SU-DHL-6 (cell line): ENCODE data around the gene TRPV4.

Experiments used
- H2AFZ ChIP-seq: fragments of 200-600 bp; sonication (generic); 2 replicates; pipeline ENCODE4 v1.6.1; 2014; ENCODE audit warnings: low read depth, mild to moderate bottlenecking, moderate library complexity, mixed read lengths, antibody characterized with exemption, low read length; ENCODE audit not compliant: severe bottlenecking
- H3F3A ChIP-seq: fragments of 200-600 bp; shearing (Covaris generic); 2 replicates; pipeline ENCODE4 v1.6.0; 2016; ENCODE audit warnings: antibody characterized with exemption, mild to moderate bottlenecking; ENCODE audit not compliant: insufficient read depth
- H3K27ac ChIP-seq: fragments of 200-600 bp; sonication (generic); 2 replicates; pipeline ENCODE4 v1.5.1; 2016; ENCODE audit warnings: low read depth, mild to moderate bottlenecking, low read length, moderate library complexity, mixed read lengths
- H3K27me3 ChIP-seq: fragments of 200-600 bp; sonication (generic), shearing (Covaris generic); 2 replicates; pipeline ENCODE4 v1.6.0; 2014; ENCODE audit warnings: mild to moderate bottlenecking, low read length
- H3K36me3 ChIP-seq: fragments of 200-600 bp; sonication (generic); 2 replicates; pipeline ENCODE4 v1.6.1; 2014; ENCODE audit warnings: mild to moderate bottlenecking, low read length, mixed read lengths
- H3K4me2 ChIP-seq: fragments of 300-600, 200-600 bp; shearing (Covaris generic), sonication (generic); 2 replicates; pipeline ENCODE4 v1.6.0; 2014; ENCODE audit warnings: low read length, low read depth, mild to moderate bottlenecking; ENCODE audit not compliant: poor library complexity, severe bottlenecking
- H3K4me3 ChIP-seq: fragments of 200-600 bp; sonication (generic); 2 replicates; pipeline ENCODE4 v1.5.1; 2014; ENCODE audit warnings: antibody characterized with exemption, low read length, mild to moderate bottlenecking, mixed read lengths; ENCODE audit not compliant: insufficient read depth, poor library complexity, severe bottlenecking
- H3K79me2 ChIP-seq: fragments of 200-600 bp; sonication (generic); 2 replicates; pipeline ENCODE4 v1.6.1; 2014; ENCODE audit warnings: mild to moderate bottlenecking, low read length, moderate library complexity; ENCODE audit not compliant: insufficient read depth
- H3K9ac ChIP-seq: fragments of 200-600 bp; sonication (generic); 2 replicates; pipeline ENCODE4 v1.7.0; 2014; ENCODE audit warnings: mild to moderate bottlenecking, low read length
- H3K9me2 ChIP-seq: fragments of 200-600 bp; sonication (generic); replicated peaks from 2 replicates; pipeline ENCODE4 v1.6.1; 2014; ENCODE audit warnings: low read length; ENCODE audit not compliant: insufficient read depth
- H3K9me3 ChIP-seq: fragments of 200-600 bp; sonication (generic); 2 replicates; pipeline ENCODE4 v1.6.1; 2014; ENCODE audit warnings: low read length, mixed read lengths; ENCODE audit not compliant: insufficient read depth
- H4K20me1 ChIP-seq: fragments of 200-600 bp; sonication (generic); 2 replicates; pipeline ENCODE4 v1.6.1; 2014; ENCODE audit warnings: low read depth, mild to moderate bottlenecking, antibody characterized with exemption, low read length, moderate library complexity, mixed read lengths
- EZH2phosphoT487 ChIP-seq: fragments of 200-600 bp; sonication (generic), shearing (Covaris generic); conservative IDR thresholded peaks from 2 replicates; pipeline ENCODE4 v1.6.1; 2018; ENCODE audit warnings: mild to moderate bottlenecking, antibody characterized with exemption, low read length, moderate library complexity, mixed read lengths
- TF ChIP-seq, protein P1 (sequence below): fragments of 200-600 bp; sonication (generic); IDR thresholded peaks from one replicate; pipeline ENCODE4 v1.5.1; 2017; ENCODE audit warnings: antibody characterized with exemption, mild to moderate bottlenecking, low read length, moderate library complexity; ENCODE audit not compliant: insufficient read depth, poor library complexity, severe bottlenecking

TRPV4 gene

DNA sequence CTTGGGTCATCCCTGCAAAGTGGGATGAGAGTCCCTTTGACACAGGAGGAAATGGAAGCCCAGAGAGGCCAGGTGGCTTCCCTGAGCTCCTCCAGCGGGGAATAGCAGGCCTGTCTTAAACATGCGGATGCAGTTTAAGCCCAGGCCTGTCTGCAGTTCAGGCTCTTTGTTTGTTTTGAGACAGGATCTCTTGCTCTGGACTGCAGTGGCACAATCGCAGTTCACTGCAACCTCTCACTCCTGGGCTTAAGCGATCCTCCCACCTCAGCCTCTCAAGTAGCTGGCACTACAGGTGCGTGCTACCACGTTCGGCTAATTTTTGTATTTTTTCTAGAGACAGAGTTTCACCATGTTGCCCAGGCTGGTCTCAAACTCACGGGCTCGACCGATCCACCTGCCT, 3.5 kb downstream of the TRPV4 start:
- Histone ChIP-seq H3K4me2 (no peak overlapping the region), H3K9me3 (no peaks in the 10 kb centered on the region)
- TF ChIP-seq, protein P1, sequence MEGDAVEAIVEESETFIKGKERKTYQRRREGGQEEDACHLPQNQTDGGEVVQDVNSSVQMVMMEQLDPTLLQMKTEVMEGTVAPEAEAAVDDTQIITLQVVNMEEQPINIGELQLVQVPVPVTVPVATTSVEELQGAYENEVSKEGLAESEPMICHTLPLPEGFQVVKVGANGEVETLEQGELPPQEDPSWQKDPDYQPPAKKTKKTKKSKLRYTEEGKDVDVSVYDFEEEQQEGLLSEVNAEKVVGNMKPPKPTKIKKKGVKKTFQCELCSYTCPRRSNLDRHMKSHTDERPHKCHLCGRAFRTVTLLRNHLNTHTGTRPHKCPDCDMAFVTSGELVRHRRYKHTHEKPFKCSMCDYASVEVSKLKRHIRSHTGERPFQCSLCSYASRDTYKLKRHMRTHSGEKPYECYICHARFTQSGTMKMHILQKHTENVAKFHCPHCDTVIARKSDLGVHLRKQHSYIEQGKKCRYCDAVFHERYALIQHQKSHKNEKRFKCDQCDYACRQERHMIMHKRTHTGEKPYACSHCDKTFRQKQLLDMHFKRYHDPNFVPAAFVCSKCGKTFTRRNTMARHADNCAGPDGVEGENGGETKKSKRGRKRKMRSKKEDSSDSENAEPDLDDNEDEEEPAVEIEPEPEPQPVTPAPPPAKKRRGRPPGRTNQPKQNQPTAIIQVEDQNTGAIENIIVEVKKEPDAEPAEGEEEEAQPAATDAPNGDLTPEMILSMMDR: no peak
- TF ChIP-seq EZH2phosphoT487: no peak

GRCh38 chr12:109828754-109829511, 4.3 kb downstream of the TRPV4 start:
- H4K20me1 ChIP-seq: no peaks in the 10 kb centered on the region
- H3K27me3 ChIP-seq: no peaks in the 10 kb centered on the region
- H3K9ac ChIP-seq: no peak overlapping the region
- H3K27ac ChIP-seq: no peak overlapping the region
- H3K36me3 ChIP-seq: no peaks in the 10 kb centered on the region
- H3K4me2 ChIP-seq: no peak overlapping the region
- H3K4me3 ChIP-seq: no peak overlapping the region
- TF ChIP-seq, protein P1: no peak
- TF ChIP-seq EZH2phosphoT487: no peak
- H3F3A ChIP-seq: no peaks in the 10 kb centered on the region
- H3K9me2 ChIP-seq: no peaks in the 10 kb centered on the region
- no peaks in the 10 kb centered on the region for H3K79me2 ChIP-seq
- no peaks in the 10 kb centered on the region for H3K9me3 ChIP-seq
- no peak overlapping the region for H2AFZ ChIP-seq

More for the DNA sequence above, 3.5 kb downstream of the TRPV4 start:
- no peak overlapping the region for H2AFZ ChIP-seq
- H3K36me3 ChIP-seq: no peaks in the 10 kb centered on the region
- H3K27me3 ChIP-seq: no peaks in the 10 kb centered on the region
- H3K79me2 ChIP-seq: no peaks in the 10 kb centered on the region
- no peaks in the 10 kb centered on the region for H3K9me2 ChIP-seq
- H3K4me3 ChIP-seq: no peak overlapping the region
- no peak overlapping the region for H3K27ac ChIP-seq
- no peaks in the 10 kb centered on the region for H3F3A ChIP-seq
- no peak overlapping the region for H3K9ac ChIP-seq
- no peaks in the 10 kb centered on the region for H4K20me1 ChIP-seq

DNA sequence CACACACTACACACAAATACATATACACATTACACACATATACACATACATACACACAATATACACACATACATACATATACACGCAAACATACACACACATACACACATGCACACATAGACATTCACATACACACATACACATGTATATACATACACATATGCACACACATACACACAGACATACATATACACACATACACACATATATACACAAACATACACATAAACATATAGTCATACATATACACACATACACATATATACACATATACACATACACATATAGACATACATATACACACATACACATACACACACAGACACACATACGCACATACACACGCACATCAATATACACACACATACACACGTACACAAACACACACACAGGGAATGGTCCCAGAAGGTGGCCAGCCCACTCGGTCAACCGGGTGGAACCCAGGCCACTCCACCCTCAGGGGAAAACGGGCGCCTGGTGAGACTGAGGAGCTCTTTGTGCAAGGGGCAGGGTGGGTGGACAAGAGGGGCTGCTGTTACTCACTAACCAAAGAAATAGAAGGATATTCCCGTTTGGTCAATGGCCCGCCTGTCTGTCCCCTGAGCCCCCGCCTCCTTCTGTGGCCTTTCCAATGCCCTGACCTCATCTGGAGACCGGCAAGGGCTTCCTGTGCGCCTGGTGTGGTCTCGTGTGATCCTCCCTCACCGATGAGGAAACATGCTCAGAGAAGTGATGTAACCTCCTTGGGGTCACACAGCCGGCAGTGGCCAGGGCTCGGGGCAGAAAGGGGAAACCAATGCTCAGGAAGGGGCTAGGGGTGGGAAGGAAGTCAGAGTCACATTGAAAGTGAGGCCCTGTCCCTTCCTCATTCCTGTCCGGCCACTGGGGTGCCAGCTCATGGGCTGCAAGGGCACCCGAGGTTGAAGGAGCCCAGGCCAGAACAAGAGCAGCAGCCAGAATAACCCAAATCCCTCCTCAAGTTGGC, 5.3 kb downstream of the TRPV4 start:
- Histone ChIP-seq H3K79me2 (no peaks in the 10 kb centered on the region), H3F3A (no peaks in the 10 kb centered on the region), H3K4me2 (no peak overlapping the region), H3K27ac (no peak overlapping the region), H3K27me3 (no peaks in the 10 kb centered on the region), H3K9me3 (no peaks in the 10 kb centered on the region), H3K9me2 (no peaks in the 10 kb centered on the region), H3K4me3 (no peak overlapping the region), H3K9ac (no peak overlapping the region), H2AFZ (no peak overlapping the region), H3K36me3 (no peaks in the 10 kb centered on the region), H4K20me1 (no peaks in the 10 kb centered on the region)
- TF ChIP-seq, protein P1: no peak
- no peak for TF ChIP-seq EZH2phosphoT487
